Activated CD4-positive, alpha-beta T cell treated with anti-CD3 and anti-CD28 coated beads, Interleukin-10, Interleukin-2, amounts not matched to agents 100 ng/mL and 50 ng/mL, durations not matched to agents 16 hours and 8 hours (primary cell): ENCODE results near the gene KDELR3.

Experiments used
- DNase-seq: peaks from one replicate; pipeline ENCODE4 v3.0.0-alpha.2; 2020

Gene KDELR3

GRCh38 chr22:38523479-38523878, 55.6 kb downstream of the KDELR3 start:
- no peak for DNase-seq

- DNase-seq = no peak
Observed at GRCh38 chr22:38524429-38524828, 56.5 kb downstream of the KDELR3 start.

- DNase-seq = no peak
Observed at GRCh38 chr22:38531251-38531938, 63.5 kb downstream of the KDELR3 start.
